OCI-M2 (cell line): Measurements from ENCODE around the gene NIP7.

Experiments used
- DNase-seq: peaks from one replicate; lab custom pipeline; 2025; ENCODE audit not compliant: unreplicated experiment; lab: John Stamatoyannopoulos, UW

Gene NIP7

DNA sequence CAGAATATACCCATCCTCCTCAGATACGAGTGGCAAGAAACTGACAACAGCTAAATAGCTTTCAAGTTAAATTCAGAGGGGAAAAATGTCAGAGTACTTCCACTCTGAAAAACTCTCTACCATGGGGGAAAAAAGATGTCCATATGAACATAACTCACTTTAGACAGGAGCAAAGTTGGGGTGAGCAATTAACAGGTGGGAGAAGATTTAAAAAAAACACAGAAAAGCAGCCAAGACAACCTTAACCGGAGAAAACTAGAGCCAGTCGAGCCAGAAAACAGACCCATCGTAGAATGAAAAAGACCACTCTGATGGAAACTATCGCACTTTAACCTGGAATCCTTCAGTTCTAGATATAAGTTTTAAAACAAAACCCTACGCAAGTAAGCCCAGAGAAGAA, 45.4 kb downstream of the NIP7 start:
- DNase-seq = no peak

DNA sequence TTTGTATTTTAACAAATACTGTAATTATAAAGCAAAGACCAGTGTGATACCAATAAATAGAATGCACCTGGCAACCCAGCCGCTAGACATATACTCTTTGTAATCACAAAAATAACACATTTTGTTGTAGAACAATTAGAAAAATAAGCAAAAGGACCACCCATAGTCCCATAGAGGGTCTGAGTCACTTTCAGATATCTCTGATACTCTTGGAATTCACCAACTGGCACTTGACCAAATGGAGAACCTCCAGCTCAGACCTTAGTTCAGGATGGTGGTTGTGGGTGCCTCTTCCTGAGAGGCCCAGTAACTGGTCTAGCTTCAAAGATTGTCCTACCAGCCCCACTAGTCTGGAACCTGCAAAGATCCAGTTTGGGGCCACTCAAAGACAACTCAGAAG, 47.0 kb downstream of the NIP7 start:
- DNase-seq = no peak
